ENCODE data around the gene BMP7.
"Not testable (repeated sequence)": the region's sequence is repeated elsewhere in the genome, so short reads cannot be mapped to it uniquely, and the experiment has no call there.

The BMP7 gene

GRCh38 chr20:57248132-57248797, 18.2 kb downstream of the BMP7 start:
- no peak for DNase-seq

- no peak for DNase-seq
Observed at GRCh38 chr20:57247292-57247965, 19.0 kb downstream of the BMP7 start.

DNA sequence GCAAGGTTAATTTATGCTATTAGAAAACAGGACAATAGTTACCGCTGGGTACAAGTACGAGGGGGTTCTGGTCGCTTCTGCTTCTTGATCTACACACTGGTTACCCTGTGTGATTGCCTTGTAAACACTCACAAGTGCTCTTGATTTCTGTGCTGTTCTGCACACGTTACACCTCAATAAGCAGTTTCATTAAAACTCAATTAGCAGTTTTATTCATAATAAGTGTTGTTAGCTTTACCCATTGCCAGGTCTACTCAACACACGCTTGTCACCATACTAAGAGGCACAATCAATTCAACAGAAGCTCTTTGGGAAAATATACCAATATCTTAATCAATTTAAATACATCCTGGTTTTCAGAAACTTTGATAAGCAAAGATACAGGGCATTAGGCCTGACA, 20.4 kb downstream of the BMP7 start:
- DNase-seq: no peak

DNA sequence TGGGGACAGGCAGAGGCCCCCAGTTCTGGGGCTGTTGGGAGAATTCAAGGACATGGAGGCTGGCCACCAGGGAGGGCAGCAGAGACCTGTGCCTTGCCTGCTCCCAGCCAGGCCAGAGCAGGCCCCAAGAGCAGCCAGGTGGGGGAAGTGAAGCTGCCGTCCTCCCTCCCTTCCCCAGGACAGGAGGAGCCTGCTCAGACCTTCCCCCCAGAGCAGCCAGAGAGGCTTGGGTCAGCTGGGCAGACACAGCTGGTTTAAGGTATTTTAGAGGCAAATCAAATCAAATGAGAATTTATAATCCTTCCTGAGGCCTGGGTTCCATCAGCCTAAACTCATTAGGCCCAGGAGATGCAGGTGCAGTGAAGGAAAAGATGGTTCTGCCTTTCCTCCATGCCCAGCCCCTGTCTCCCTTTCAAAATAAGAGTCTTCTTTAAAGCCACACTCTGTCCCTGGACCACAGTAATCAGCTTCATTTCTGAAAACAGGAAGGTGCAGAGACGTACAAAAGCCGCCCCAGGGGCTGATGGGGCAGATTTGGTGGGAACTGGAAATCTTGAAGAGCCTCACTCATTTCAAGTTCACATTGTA, 21.7 kb downstream of the BMP7 start:
- DNase-seq: no peak

DNA sequence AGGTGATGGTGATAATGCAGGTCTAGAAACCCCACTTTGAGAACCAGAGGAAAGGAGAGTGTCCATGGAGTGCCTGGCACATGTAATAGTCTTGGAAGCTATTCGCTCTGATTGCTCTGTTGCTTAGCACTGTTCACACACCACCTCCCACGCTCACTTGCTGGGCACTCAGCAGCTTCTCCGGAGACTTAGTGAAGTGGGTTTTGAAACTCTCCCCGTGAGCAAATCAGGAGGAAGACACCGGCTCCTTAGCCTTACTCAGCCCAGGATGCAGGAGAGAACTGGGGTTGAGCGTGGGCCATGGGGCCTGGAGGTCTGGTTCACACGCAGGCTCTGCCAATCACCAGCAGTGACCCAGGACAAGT, 22.2 kb downstream of the BMP7 start:
- no peak for DNase-seq

GRCh38 chr20:57243480-57244220, 22.8 kb downstream of the BMP7 start:
- no peak for DNase-seq

GRCh38 chr20:57242414-57242813, 24.0 kb downstream of the BMP7 start:
- no peak for DNase-seq

DNA sequence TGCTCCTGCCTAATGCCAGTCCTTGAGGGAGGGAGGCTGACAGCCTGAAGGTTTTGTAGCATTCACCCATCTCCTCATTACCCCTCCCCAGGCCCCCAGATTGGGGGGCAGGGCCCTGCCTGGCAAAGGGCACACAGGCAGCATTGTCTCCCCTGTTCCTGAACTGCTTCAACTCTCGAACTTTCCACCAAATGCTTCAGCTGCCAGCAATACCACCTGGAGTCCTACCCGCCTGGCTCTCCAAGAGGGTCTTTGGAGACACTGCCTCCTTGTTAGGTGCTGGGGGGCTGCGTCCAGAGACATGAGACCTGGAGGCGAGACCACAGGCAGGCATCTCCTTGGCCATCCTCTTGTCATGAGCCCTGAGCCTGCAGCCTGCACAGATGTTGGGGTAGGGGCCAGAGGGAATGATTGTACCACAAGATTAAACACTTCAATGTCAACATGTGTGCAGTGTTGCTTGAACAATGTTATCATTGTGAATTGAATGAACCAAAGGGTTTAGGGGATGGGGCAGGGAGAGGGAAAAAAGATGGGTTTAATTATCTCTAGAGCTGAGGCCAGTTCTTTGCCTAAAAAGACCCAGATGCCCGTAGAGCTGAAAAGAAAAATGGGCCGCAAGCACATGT, 25.0 kb downstream of the BMP7 start:
- no peak for DNase-seq

GRCh38 chr20:57240581-57241362, 25.7 kb downstream of the BMP7 start:
- no peak for DNase-seq

DNA sequence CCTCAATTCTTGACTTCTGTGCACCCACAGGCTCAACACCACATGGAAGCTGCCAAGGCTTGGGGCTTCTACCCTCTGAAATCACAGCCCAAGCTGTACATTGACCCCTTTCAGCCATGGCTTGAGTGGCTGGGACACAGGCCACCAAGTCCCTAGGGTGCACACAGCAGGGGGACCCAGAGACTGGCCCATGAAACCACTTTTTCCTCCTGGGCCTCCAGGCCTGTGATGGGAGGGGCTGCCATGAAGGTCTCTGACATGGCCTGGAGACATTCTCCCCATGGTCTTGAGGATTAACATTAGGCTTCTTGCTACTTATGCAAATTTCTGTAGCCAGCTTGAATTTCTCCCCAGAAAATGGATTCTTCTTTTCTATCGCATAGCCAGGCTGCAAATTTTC, 26.7 kb downstream of the BMP7 start:
- not testable (repeated sequence) for DNase-seq

- DNase-seq: not testable (repeated sequence)
Observed at GRCh38 chr20:57239324-57239723, 27.1 kb downstream of the BMP7 start.

DNA sequence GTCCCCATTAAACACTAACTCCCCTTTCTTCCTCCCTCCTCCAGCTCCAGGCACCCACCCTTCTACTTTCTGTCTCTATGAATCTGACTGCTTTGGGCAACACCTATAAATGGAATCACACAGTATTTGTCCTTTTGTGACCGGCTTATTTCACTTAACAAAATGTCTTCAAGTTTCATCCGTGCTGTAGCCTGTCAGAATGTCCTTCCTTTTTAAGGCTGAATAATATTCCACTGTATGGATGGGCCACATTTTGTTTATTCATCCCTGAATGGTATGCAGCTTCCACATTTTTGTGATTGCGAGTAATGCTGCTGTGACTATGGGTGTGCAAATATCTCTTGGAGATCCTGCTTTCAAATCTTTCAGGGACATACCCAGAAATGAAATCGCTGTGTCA, 28.4 kb downstream of the BMP7 start:
- DNase-seq: no peak

DNA sequence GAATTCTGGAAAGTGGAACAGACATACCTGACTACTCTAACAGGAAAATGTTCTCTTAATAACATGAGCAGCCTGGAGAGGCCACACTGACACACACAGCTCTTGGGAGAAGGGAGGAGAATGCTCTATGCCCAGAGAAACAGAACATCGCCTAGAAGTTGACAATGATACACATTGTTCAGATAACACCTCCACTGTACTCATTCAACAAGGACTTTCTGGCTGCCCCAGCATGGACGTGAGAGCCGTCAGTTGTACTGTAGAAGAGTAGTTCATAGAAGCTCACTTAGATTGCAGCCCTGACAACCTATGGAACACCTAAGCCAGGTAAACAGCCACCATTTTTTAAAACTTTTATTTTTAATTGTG, 28.9 kb downstream of the BMP7 start:
- DNase-seq: no peak

DNA sequence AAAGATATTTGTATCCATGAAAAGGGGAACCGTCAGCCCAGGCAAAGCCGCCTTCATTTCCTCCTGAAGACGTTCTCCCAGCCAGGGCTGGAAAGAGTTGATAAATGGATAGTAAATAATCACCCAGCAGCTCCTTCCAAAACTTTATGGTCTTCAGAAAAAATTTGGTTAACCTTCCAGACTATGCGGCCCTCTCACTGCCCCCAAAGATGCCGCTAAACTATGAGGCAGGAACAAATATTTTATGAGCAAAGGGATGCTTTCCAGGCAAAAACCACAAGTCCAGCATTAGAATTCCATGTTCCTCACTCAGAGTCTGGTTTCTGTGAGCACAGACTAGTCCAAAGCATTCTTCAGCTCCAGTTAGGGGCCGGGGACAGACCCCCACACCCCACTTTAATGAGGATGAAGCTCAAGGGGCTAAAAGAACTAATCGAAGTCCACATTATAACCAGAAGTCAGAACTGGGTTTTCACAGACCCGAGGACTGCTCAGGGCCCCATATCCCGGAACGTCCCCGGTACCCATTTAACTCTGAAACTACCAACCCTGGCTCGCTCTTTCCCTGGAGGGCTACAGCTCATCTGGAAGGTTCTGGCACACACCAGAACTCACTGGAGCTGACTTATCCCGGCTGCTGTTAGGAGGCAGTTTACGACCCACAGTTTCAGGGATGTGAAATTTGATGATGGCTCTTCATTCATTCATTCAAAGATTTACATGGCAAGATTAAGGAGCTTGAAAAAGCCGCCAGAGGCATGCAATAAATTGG, 29.4 kb downstream of the BMP7 start:
- no peak for DNase-seq

GRCh38 chr20:57234556-57235251, 31.7 kb downstream of the BMP7 start:
- DNase-seq: no peak

- DNase-seq: no peak
Observed at GRCh38 chr20:57231951-57232428, 34.5 kb downstream of the BMP7 start.

GRCh38 chr20:57231161-57231560, 35.3 kb downstream of the BMP7 start:
- DNase-seq: no peak

- no peak for DNase-seq
Observed at GRCh38 chr20:57230247-57230646, 36.2 kb downstream of the BMP7 start.

DNA sequence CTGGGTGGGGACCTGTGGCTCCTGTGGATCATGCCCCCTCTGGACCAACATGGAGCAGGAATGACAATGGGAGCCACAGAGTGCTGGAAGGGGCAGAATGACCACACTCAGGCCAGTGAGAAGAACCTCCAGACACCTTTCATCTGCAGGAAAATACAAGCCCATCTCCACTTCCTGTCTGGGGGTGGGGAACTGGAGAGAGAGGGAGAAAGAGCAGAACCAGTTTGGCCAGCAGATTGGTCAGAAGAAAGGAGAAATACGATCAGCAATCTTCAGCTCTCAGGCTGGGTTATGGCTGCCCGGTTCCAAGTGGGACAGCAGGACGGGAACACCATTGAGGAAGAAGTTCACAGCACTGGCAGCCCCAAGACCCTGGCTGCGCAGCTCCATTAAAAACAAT, 37.0 kb downstream of the BMP7 start:
- DNase-seq: no peak

DNA sequence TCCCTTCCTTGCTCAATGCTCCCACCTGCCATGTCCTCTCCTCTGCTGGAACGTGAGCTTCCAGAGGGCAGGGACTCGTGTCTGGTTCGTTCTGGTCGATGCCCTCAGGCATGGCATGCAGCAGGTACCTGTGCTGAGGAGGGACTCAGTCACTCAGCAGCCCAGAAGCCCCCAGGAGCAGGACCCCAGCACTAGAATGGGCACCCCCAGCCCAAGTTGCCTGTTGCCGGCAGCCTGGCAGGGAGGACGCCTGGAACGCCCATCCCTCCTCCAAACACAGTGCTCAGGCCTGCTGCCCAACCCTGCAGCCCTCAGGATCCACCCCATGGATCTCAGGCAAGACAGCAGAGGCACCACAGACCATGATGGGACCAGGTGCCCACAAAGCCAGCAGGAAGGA, 40.6 kb downstream of the BMP7 start:
- DNase-seq: no peak

- DNase-seq: no peak
Observed at GRCh38 chr20:57225197-57225733, 41.2 kb downstream of the BMP7 start.

All from CD4-positive, alpha-beta T cell treated with Interleukin-4 for 4 hours (primary cell).